SK-N-SH treated with all-trans-retinoic acid at 6 μM for 48 hours (cell line): Measurements from ENCODE around the gene TRMT11.
"Not testable (repeated sequence)": the region's sequence is repeated elsewhere in the genome, so short reads cannot be mapped to it uniquely, and the experiment has no call there.

ENCODE experiments used
- ATAC-seq: fragments of 200-7000 bp; cut with Tn5 transposase; 3 replicates; pipeline ENCODE4 v1.9.1; 2020; ENCODE audit warnings: mild to moderate bottlenecking, moderate library complexity
- BACH2 ChIP-seq: fragments of 250-450 bp; sonication (Bioruptor Pico); IDR thresholded peaks from 2 replicates; pipeline ENCODE4 v1.9.0; 2021; ENCODE audit warnings: mild to moderate bottlenecking, borderline replicate concordance
- CREB5 ChIP-seq: fragments of 250-450 bp; sonication (Bioruptor Pico); IDR thresholded peaks from 2 replicates; pipeline ENCODE4 v1.5.1; 2020; ENCODE audit warnings: low read depth, mild to moderate bottlenecking, moderate library complexity
- CSDC2 ChIP-seq: fragments of 250-450 bp; sonication (Bioruptor Pico); IDR thresholded peaks from 2 replicates; pipeline ENCODE4 v1.5.0; 2020; ENCODE audit warnings: mild to moderate bottlenecking, moderate library complexity
- CSRNP3 ChIP-seq: fragments of 250-450 bp; sonication (Bioruptor Pico); IDR thresholded peaks from 2 replicates; pipeline ENCODE4 v1.5.1; 2021; ENCODE audit warnings: mild to moderate bottlenecking, moderate library complexity
- ESRRG ChIP-seq: fragments of 250-450 bp; sonication (Bioruptor Pico); IDR thresholded peaks from 2 replicates; pipeline ENCODE4 v1.6.1; 2021; ENCODE audit warnings: mild to moderate bottlenecking
- ISL1 ChIP-seq: fragments of 250-450 bp; sonication (Bioruptor Pico); IDR thresholded peaks from 2 replicates; pipeline ENCODE4 v2.1.2; 2022; ENCODE audit warnings: mild to moderate bottlenecking, moderate library complexity
- SNAI2 ChIP-seq: fragments of 250-450 bp; sonication (Bioruptor Pico); IDR thresholded peaks from 2 replicates; pipeline ENCODE4 v1.5.0; 2020; ENCODE audit warnings: mild to moderate bottlenecking, moderate library complexity
- TCF4 ChIP-seq: fragments of 250-450 bp; sonication (Bioruptor Pico); IDR thresholded peaks from 2 replicates; pipeline ENCODE4 v1.8.0; 2021; ENCODE audit warnings: mild to moderate bottlenecking, moderate library complexity, borderline replicate concordance
- TOX ChIP-seq: fragments of 250-450 bp; sonication (Bioruptor Pico); IDR thresholded peaks from 2 replicates; pipeline ENCODE4 v1.8.0; 2021; ENCODE audit warnings: mild to moderate bottlenecking, moderate library complexity, borderline replicate concordance
- TSHZ2 ChIP-seq: fragments of 250-450 bp; sonication (Bioruptor Pico); IDR thresholded peaks from 2 replicates; pipeline ENCODE4 v1.5.0; 2020; ENCODE audit warnings: mild to moderate bottlenecking, moderate library complexity
- ZC3H10 ChIP-seq: fragments of 250-450 bp; sonication (Bioruptor Pico); IDR thresholded peaks from 2 replicates; pipeline ENCODE4 v1.5.1; 2021; ENCODE audit warnings: mild to moderate bottlenecking, moderate library complexity
- ZFP3 ChIP-seq: fragments of 250-450 bp; sonication (Bioruptor Pico); IDR thresholded peaks from 2 replicates; pipeline ENCODE4 v1.5.0; 2020; ENCODE audit warnings: mild to moderate bottlenecking, moderate library complexity
- ZFP30 ChIP-seq: fragments of 450-650 bp; formaldehyde crosslinking; IDR thresholded peaks from 2 replicates; pipeline ENCODE4 v1.5.0; 2022; ENCODE audit warnings: mild to moderate bottlenecking, moderate library complexity
- ZNF565 ChIP-seq: fragments of 450-650 bp; formaldehyde crosslinking; conservative IDR thresholded peaks from 2 replicates; pipeline ENCODE4 v1.5.0; 2020; ENCODE audit warnings: low read depth, mild to moderate bottlenecking, moderate library complexity
- ZNF8 ChIP-seq: fragments of 450-650 bp; formaldehyde crosslinking; IDR thresholded peaks from 2 replicates; pipeline ENCODE4 v1.5.0; 2020; ENCODE audit warnings: mild to moderate bottlenecking, moderate library complexity

The TRMT11 gene

GRCh38 chr6:126052485-126052884 is 66.1 kb downstream of the TRMT11 start:
- no peak for ATAC-seq
- TF ChIP-seq CSRNP3 (CRISPR knock-in tag) (no peak), ZFP30 (CRISPR knock-in tag) (no peak)

GRCh38 chr6:126054258-126054702 is 67.9 kb downstream of the TRMT11 start:
- no peak for TF ChIP-seq ESRRG
- no peak for TF ChIP-seq ZNF8 (CRISPR knock-in tag)
- TF ChIP-seq CREB5 (CRISPR knock-in tag): no peak
- no peak for TF ChIP-seq TOX
- peak; percentile 63; the same call in 1 of the 2 replicates for TF ChIP-seq TCF4 (CRISPR knock-in tag)
- no peak for TF ChIP-seq SNAI2 (CRISPR knock-in tag)
- no peak for TF ChIP-seq BACH2 (CRISPR knock-in tag)
- no peak for TF ChIP-seq ZNF565
- peak; percentile 65 for TF ChIP-seq ISL1
- no peak for TF ChIP-seq ZFP3 (CRISPR knock-in tag)
- TF ChIP-seq ZC3H10: no peak
- ATAC-seq: peak; percentile 91

GRCh38 chr6:126054802-126055201 is 68.5 kb downstream of the TRMT11 start:
- TF ChIP-seq ZNF565 (no peak), CSRNP3 (CRISPR knock-in tag) (no peak), ISL1 (no peak)
- TF ChIP-seq, all 23 proteins: peak for 0

GRCh38 chr6:126055449-126055848 is 69.1 kb downstream of the TRMT11 start:
- ATAC-seq: no peak
- TF ChIP-seq CSDC2 (CRISPR knock-in tag) (no peak), ZC3H10 (no peak)

More at GRCh38 chr6:126054802-126055201, 68.5 kb downstream of the TRMT11 start:
- ATAC-seq: peak; percentile 39

GRCh38 chr6:126056355-126057004 is 70.1 kb downstream of the TRMT11 start:
- no peak for ATAC-seq
- TF ChIP-seq TSHZ2: no peak
- TF ChIP-seq CSRNP3 (CRISPR knock-in tag): no peak
- no peak for TF ChIP-seq ESRRG
- TF ChIP-seq CREB5 (CRISPR knock-in tag): no peak
- TF ChIP-seq, all 23 proteins: peak for 0

- not testable (repeated sequence) for ATAC-seq
Measured at GRCh38 chr6:126058085-126058484, 71.7 kb downstream of the TRMT11 start.
